ENCODE results near the gene SPTAN1.
"Not testable (repeated sequence)": the region's sequence is repeated elsewhere in the genome, so short reads cannot be mapped to it uniquely, and the experiment has no call there.

SPTAN1 gene

GRCh38 chr9:128552153-128552743 lies at the start of gene SPTAN1:
TSS of gene SPTAN1 (plus strand) at chr9:128552587. CDS start at chr9:128566741, 14,154 bp downstream.
- peak; percentile 94 for DNase-seq

- DNase-seq, result not testable (repeated sequence)
These were observed 49.0 kb upstream of the SPTAN1 start for GRCh38 chr9:128503415-128503825.

GRCh38 chr9:128503870-128504269 lies 48.5 kb upstream of the SPTAN1 start:
- no peak for DNase-seq

GRCh38 chr9:128504485-128505413 lies 47.6 kb upstream of the SPTAN1 start, which contains the start of gene GLE1:
TSS of gene GLE1 (plus strand) at chr9:128504719. CDS start at chr9:128504806, 87 bp downstream.
- peak; percentile 88 for DNase-seq

- DNase-seq, result no peak
These were observed 47.0 kb upstream of the SPTAN1 start for GRCh38 chr9:128505414-128505765.

GRCh38 chr9:128505906-128506305 lies 46.5 kb upstream of the SPTAN1 start:
- not testable (repeated sequence) for DNase-seq

GRCh38 chr9:128512820-128513219 lies 39.6 kb upstream of the SPTAN1 start:
- DNase-seq, result no peak

GRCh38 chr9:128521956-128522355 lies 30.4 kb upstream of the SPTAN1 start:
- DNase-seq, result no peak

GRCh38 chr9:128523199-128523925 lies 29.0 kb upstream of the SPTAN1 start:
- DNase-seq, result peak; percentile 85

- no peak for DNase-seq
These were observed 25.7 kb upstream of the SPTAN1 start for GRCh38 chr9:128526720-128527119.

- no peak for DNase-seq
These were observed 23.8 kb upstream of the SPTAN1 start for GRCh38 chr9:128528445-128529160.

GRCh38 chr9:128529191-128529590 lies 23.2 kb upstream of the SPTAN1 start:
- no peak for DNase-seq

- DNase-seq, result no peak
These were observed 19.8 kb upstream of the SPTAN1 start for GRCh38 chr9:128532581-128532980.

GRCh38 chr9:128540634-128541360 lies 11.6 kb upstream of the SPTAN1 start:
- DNase-seq, result no peak

GRCh38 chr9:128546504-128546903 lies 5.9 kb upstream of the SPTAN1 start:
- DNase-seq, result no peak

GRCh38 chr9:128548876-128549275 lies 3.5 kb upstream of the SPTAN1 start:
- no peak for DNase-seq

GRCh38 chr9:128550226-128550625 lies 2.2 kb upstream of the SPTAN1 start:
- DNase-seq, result no peak

- DNase-seq, result peak; percentile 19
These were observed 1.4 kb upstream of the SPTAN1 start for GRCh38 chr9:128550770-128551656.

GRCh38 chr9:128551657-128552152 lies 682 bp upstream of the SPTAN1 start:
- no peak for DNase-seq

- DNase-seq, result peak; percentile 32
These were observed 505 bp downstream of the SPTAN1 start for GRCh38 chr9:128552744-128553440.
